CD4-positive, alpha-beta T cell treated with Interleukin-17A for 1 hour (primary cell): Measurements from ENCODE around the gene EHMT1.
A peak's percentile ranks its signal among the peaks of the same experiment; 100 is the strongest.
"Not testable (repeated sequence)": the region's sequence is repeated elsewhere in the genome, so short reads cannot be mapped to it uniquely, and the experiment has no call there.

ENCODE experiments used
- DNase-seq: peaks from one replicate; pipeline ENCODE4 v3.0.0-alpha.2; 2020

EHMT1 gene

GRCh38 chr9:137619240-137620047 lies 639 bp downstream of the EHMT1 start:
- peak; percentile 44 for DNase-seq

GRCh38 chr9:137620048-137620405 lies 1.2 kb downstream of the EHMT1 start:
- no peak for DNase-seq

- DNase-seq, result no peak
These were observed 1.8 kb downstream of the EHMT1 start for GRCh38 chr9:137620581-137620980.

- peak; percentile 45 for DNase-seq
These were observed 2.4 kb downstream of the EHMT1 start for GRCh38 chr9:137621131-137621757.

GRCh38 chr9:137622211-137622610 lies 3.4 kb downstream of the EHMT1 start:
- not testable (repeated sequence) for DNase-seq

GRCh38 chr9:137626464-137626863 lies 7.7 kb downstream of the EHMT1 start:
- no peak for DNase-seq

- DNase-seq, result not testable (repeated sequence)
These were observed 8.6 kb downstream of the EHMT1 start for GRCh38 chr9:137627406-137627805.

GRCh38 chr9:137630126-137630525 lies 11.3 kb downstream of the EHMT1 start:
- DNase-seq, result no peak

- DNase-seq, result no peak
These were observed 11.9 kb downstream of the EHMT1 start for GRCh38 chr9:137630679-137631078.

- no peak for DNase-seq
These were observed 12.8 kb downstream of the EHMT1 start for GRCh38 chr9:137631345-137632229.

GRCh38 chr9:137632230-137633161 lies 13.7 kb downstream of the EHMT1 start:
- DNase-seq, result no peak

GRCh38 chr9:137634016-137634415 lies 15.2 kb downstream of the EHMT1 start:
- DNase-seq, result no peak

- no peak for DNase-seq
These were observed 19.9 kb downstream of the EHMT1 start for GRCh38 chr9:137638680-137639079.

- DNase-seq, result peak; percentile 55
These were observed 20.7 kb downstream of the EHMT1 start for GRCh38 chr9:137639303-137640051.

- DNase-seq, result no peak
These were observed 22.1 kb downstream of the EHMT1 start for GRCh38 chr9:137640862-137641261.

GRCh38 chr9:137642118-137642601 lies 23.4 kb downstream of the EHMT1 start:
- DNase-seq, result no peak

- no peak for DNase-seq
These were observed 24.1 kb downstream of the EHMT1 start for GRCh38 chr9:137642892-137643291.

GRCh38 chr9:137643921-137644320 lies 25.1 kb downstream of the EHMT1 start:
- DNase-seq, result no peak

GRCh38 chr9:137645211-137645610 lies 26.4 kb downstream of the EHMT1 start:
- DNase-seq, result no peak

- DNase-seq, result no peak
These were observed 27.5 kb downstream of the EHMT1 start for GRCh38 chr9:137646341-137646740.

- DNase-seq, result no peak
These were observed 28.4 kb downstream of the EHMT1 start for GRCh38 chr9:137647096-137647714.
